Brain microvascular endothelial cell (primary cell): ENCODE measurements around the gene SOST.

Experiments used
- DNase-seq: peaks from one replicate; pipeline ENCODE4 v3.0.0-alpha.2; 2020
- H3K27ac ChIP-seq: fragments of 250-450 bp; sonication (Bioruptor Pico); 2 replicates; pipeline ENCODE4 v1.5.1; 2020; ENCODE audit warnings: mild to moderate bottlenecking, moderate library complexity
- H3K27me3 ChIP-seq: fragments of 250-450 bp; sonication (Bioruptor Pico); replicated peaks from 2 replicates; pipeline ENCODE4 v1.5.1; 2020; ENCODE audit warnings: mild to moderate bottlenecking
- H3K36me3 ChIP-seq: fragments of 250-450 bp; sonication (Bioruptor Pico); replicated peaks from 2 replicates; pipeline ENCODE4 v1.5.1; 2020; ENCODE audit warnings: mild to moderate bottlenecking
- H3K4me3 ChIP-seq: 2 replicates; pipeline ENCODE4 v1.5.1; 2011; ENCODE audit warnings: low read depth, mild to moderate bottlenecking, control low read depth, low read length, moderate library complexity
- in situ Hi-C: cut with HindIII; loops from 2 replicates; pipeline ENCODE4 v1.10.0; 2017; ENCODE audit warnings: low sequenced_read_pairs, low pct_ligation_motif_present
- TF ChIP-seq, protein P1 (sequence below): IDR thresholded peaks from 2 replicates; pipeline ENCODE4 v1.5.1; 2011; ENCODE audit warnings: low read depth, mild to moderate bottlenecking, moderate library complexity, low read length, control low read depth, inconsistent platforms; ENCODE audit errors: missing control alignments

SOST gene

DNA sequence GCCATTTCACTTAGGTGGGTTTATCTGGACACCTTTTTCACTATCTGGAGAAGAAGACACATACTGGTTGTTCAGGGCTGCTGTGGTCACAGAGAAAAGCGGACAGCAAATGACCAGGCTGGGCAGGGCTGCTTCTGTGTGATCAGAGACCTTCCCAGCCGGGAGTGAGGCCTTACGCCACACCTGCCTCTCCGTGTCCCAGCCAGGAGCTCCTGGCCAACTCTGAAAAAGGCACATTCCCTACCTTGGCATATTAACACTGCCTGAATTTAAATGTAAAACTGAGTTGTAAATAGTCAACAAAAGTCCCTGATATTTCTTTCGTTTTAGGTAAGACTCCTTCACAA is 9.1 kb upstream of the SOST start:
- H3K36me3 ChIP-seq: peaks cover 40% of the 10 kb centered on the region
- TF ChIP-seq, protein P1, sequence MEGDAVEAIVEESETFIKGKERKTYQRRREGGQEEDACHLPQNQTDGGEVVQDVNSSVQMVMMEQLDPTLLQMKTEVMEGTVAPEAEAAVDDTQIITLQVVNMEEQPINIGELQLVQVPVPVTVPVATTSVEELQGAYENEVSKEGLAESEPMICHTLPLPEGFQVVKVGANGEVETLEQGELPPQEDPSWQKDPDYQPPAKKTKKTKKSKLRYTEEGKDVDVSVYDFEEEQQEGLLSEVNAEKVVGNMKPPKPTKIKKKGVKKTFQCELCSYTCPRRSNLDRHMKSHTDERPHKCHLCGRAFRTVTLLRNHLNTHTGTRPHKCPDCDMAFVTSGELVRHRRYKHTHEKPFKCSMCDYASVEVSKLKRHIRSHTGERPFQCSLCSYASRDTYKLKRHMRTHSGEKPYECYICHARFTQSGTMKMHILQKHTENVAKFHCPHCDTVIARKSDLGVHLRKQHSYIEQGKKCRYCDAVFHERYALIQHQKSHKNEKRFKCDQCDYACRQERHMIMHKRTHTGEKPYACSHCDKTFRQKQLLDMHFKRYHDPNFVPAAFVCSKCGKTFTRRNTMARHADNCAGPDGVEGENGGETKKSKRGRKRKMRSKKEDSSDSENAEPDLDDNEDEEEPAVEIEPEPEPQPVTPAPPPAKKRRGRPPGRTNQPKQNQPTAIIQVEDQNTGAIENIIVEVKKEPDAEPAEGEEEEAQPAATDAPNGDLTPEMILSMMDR: no peak
- DNase-seq: no peak
- H3K27me3 ChIP-seq: no peaks in the 10 kb centered on the region
- H3K4me3 ChIP-seq: no peak overlapping the region
- no peak overlapping the region for H3K27ac ChIP-seq
- in situ Hi-C loops: no loop called here

DNA sequence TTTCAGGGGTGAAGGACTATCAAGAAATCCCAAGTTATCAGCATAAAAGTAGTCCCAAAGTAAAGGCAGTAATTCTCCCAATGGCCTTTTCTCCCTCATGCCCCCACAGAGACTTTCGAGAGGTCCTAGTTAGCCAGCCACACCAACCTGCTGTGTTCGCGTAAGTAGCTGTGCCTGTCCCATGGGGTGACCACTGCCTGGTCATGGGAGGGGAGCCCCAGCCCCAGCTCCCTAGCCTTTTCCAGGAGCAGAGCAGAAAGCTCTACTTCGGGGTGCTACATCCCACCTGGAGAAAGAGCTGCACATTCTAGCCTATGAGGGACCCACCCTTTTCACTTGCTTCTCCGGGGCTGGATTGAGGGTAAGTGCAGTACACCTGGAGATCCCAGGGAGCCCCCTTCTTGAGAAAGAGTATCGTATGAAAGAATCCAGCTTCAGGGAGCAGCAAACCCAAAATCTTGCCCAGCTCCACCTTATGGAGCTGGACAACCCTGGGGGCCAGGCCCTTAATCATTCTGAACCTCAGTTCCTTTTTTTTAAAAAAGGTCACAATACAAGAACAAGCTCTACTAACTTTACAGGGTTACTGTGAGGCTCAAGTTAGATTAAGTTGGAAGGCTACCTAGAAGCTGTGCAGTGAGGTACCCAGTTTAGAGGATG is 8.6 kb upstream of the SOST start:
- Histone ChIP-seq H3K4me3 (no peak overlapping the region), H3K27me3 (no peaks in the 10 kb centered on the region), H3K36me3 (peaks cover 35% of the 10 kb centered on the region), H3K27ac (no peak overlapping the region)
- in situ Hi-C loops: no loop called here
- DNase-seq: no peak
- TF ChIP-seq, protein P1: no peak

DNA sequence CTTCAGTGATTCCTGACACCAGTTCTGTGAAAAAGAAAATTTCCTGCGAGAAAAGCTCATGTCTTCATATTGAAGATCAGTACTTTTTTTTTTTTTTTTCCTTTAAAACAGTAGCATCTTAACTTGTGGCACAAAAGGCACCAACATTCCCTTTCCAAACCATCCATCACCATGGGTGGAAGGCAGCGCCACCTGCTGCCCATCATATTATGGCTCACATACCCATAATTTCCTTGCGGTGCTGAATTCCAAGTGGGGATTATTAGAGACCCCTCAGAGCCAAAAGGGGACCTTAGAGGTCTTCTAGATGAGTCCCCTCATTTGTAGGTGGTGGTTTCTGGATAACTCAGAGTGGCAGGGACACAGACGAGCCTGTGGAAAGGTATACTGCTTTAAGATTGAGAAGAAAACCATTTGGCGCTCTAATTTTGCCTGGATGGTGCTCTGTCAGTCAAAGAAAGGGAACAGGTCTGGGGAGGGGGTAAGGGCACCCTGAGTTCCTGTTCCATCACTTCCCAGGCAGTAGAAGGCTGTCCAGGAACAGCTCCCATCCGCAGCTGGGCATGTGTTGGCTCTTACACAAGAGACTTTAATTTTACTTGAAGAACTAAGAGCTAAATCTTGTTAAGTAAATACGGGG is 7.9 kb upstream of the SOST start:
- H3K27ac ChIP-seq: no peak overlapping the region
- TF ChIP-seq, protein P1: peak; percentile 91
- DNase-seq: peak; percentile 27
- H3K4me3 ChIP-seq: no peak overlapping the region
- H3K36me3 ChIP-seq: peaks cover 30% of the 10 kb centered on the region
- in situ Hi-C loops: no loop called here
- no peaks in the 10 kb centered on the region for H3K27me3 ChIP-seq

DNA sequence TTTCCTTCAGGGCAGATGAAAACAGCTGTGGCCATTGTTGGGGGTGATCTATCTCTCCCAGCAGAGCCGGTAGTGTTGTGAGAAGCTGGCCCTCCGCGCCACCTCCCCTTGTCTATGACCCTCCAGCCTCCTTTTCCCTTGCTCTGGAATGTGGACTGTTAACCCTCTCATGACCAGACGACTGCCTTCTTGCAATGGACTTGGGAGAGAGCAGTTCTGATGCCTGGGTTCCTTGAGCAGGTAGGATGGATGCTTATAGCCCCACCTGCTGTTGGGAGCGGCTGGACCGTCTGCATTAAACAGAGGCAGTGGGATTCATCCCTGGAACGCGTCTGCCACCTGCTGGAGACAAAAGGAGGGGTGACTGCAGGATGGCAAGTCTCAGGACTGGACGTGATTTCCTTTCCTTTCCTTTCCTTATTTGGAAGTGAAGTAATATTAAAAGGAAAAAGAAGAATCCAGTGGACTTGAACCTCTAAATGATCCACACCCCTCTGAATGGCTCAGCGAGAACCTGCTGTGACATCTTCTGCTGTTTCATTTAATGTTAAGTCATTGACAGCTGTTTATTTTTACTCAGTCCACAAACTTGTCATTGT is 1.8 kb upstream of the SOST start:
- TF ChIP-seq, protein P1: peak; percentile 100
- Histone ChIP-seq H3K36me3 (no peaks in the 10 kb centered on the region), H3K27me3 (peaks cover 27% of the 10 kb centered on the region), H3K27ac (no peak overlapping the region), H3K4me3 (no peak overlapping the region)
- in situ Hi-C loops: no loop called here
- peak; percentile 90 for DNase-seq

DNA sequence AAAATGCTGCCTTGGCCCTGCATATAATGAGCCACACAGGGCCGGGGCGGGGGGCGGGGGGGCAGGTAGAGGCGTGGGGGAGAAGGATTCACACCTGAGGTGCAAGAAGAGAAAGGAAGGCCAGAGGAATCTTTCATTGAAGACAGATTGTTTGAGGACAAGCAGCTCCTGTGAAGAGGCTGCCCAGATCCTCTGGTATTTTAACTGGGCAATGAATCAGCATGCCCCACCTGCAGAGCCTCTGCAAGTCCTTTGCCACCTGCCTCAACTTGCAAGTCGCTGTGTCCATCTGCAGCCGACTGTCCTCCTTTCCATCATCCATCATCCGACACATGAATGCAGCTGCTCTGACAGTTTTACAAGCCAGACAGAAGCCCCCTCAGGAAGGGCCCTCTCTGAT is 1.2 kb upstream of the SOST start:
- Histone ChIP-seq H3K4me3 (no peak overlapping the region), H3K27ac (no peak overlapping the region), H3K36me3 (no peaks in the 10 kb centered on the region), H3K27me3 (peaks cover 28% of the 10 kb centered on the region)
- in situ Hi-C loops: loop anchor here (10.0 kb wide), 1 partner anchor 65 kb away; no protein-coding TSS in a partner anchor
- no peak for DNase-seq
- TF ChIP-seq, protein P1: no peak
